OCI-LY1 (cell line): ENCODE measurements around the gene CSH1.
"Not testable (repeated sequence)": the region's sequence is repeated elsewhere in the genome, so short reads cannot be mapped to it uniquely, and the experiment has no call there.

ENCODE experiments used
- EZH2 ChIP-seq: fragments of 200-600 bp; sonication (generic), shearing (Covaris generic); IDR thresholded peaks from 2 replicates; pipeline ENCODE4 v1.8.0; 2017; ENCODE audit warnings: borderline replicate concordance, mixed run types, mild to moderate bottlenecking, antibody characterized with exemption, low read length, moderate library complexity, mixed read lengths
- TF ChIP-seq, protein P1 (sequence below): fragments of 200-600 bp; sonication (generic), shearing (Covaris generic); IDR thresholded peaks from 2 replicates; pipeline ENCODE4 v1.5.1; 2017; ENCODE audit warnings: mild to moderate bottlenecking, antibody characterized with exemption, low read length, moderate library complexity, mixed read lengths

DNA sequence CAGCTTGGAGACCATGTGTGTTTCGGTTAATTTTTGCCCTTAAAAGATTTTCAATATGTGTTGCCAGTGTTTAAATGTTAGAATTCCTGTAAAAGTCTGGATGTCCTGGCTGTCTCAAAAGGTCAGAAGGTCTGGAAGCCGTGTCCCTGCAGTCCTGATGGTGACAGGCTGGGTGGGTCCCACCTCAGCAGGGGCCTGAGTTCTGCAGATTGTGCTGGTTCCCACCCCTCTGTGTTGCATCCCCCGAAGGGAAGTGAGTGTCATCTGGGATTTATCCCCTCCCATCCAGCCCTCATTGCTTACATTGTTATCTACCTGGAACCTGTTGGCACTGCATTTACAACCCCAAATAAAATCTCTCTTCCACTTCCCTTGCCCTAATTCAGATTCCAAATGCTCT is 2.4 kb downstream of the CSH1 start:
- not testable (repeated sequence) for TF ChIP-seq EZH2
- TF ChIP-seq, protein P1, sequence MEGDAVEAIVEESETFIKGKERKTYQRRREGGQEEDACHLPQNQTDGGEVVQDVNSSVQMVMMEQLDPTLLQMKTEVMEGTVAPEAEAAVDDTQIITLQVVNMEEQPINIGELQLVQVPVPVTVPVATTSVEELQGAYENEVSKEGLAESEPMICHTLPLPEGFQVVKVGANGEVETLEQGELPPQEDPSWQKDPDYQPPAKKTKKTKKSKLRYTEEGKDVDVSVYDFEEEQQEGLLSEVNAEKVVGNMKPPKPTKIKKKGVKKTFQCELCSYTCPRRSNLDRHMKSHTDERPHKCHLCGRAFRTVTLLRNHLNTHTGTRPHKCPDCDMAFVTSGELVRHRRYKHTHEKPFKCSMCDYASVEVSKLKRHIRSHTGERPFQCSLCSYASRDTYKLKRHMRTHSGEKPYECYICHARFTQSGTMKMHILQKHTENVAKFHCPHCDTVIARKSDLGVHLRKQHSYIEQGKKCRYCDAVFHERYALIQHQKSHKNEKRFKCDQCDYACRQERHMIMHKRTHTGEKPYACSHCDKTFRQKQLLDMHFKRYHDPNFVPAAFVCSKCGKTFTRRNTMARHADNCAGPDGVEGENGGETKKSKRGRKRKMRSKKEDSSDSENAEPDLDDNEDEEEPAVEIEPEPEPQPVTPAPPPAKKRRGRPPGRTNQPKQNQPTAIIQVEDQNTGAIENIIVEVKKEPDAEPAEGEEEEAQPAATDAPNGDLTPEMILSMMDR = not testable (repeated sequence)
